IPS-18c (cell line): Measurements from ENCODE around the gene PADI3.

Source experiments
- H3K4me3 ChIP-seq: 2 replicates; pipeline ENCODE4 v1.7.0; 2013; ENCODE audit warnings: low read depth, mild to moderate bottlenecking, low read length, moderate library complexity; ENCODE audit not compliant: insufficient read depth
- H3K9me3 ChIP-seq: one replicate; pipeline ENCODE4 v1.6.1; 2013; ENCODE audit warnings: mild to moderate bottlenecking, low read length, moderate library complexity; ENCODE audit not compliant: control insufficient read depth, insufficient read depth

The PADI3 gene

DNA sequence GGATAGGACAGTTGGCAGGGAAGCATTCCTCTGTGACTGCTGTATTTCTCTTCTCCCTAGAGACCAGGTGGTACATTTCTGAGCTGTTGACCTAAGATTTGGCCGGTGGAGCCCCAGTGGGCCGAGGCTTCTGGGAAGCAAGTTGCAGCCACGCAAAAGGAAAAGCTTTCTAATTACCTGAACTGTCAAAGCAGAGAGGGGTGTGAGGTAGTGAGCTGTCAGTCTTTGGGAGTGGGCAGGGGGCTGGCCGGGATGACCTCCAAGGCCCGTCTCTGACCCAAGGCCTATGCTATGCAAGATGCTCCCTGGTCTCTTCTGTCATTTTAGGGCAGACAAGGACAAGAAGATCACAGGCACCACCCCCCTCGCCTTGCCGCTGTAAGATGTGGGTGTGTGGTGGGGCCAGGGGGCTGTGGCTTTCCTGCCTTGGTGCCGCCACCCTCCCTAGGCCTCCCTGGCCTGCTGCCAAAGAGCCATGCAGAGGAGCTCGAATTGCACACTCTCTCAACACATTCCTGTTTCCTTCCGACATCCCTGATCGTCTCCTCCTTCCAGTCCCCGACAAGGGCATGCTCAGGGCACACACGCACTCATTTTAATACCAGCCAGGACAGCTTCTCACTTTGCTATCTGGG, 36.3 kb upstream of the PADI3 start:
- Histone ChIP-seq H3K4me3 (no peak overlapping the region), H3K9me3 (no peaks in the 10 kb centered on the region)

GRCh38 chr1:17213148-17213781, 35.6 kb upstream of the PADI3 start:
- H3K9me3 ChIP-seq: no peaks in the 10 kb centered on the region
- H3K4me3 ChIP-seq: no peak overlapping the region

DNA sequence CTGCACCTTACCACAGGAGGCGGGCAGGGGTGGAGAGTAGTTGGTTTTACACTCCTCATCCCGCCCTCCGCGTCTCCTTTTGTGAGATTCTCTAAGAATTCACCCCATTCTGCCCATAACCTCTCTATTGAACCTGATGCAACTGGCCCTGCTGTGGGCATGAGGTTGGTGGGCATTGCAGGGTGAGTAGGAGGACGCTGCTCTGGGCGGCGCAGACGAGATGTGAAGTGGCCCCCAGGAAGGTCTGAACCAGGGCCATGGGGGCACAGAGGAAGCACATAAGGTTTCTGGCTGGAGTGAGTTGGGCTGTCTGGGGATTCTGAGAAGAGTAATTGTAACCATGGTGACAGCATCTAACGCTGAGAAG, 35.1 kb upstream of the PADI3 start:
- no peak overlapping the region for H3K4me3 ChIP-seq

GRCh38 chr1:17214876-17215544, 33.9 kb upstream of the PADI3 start:
- Histone ChIP-seq H3K4me3 (no peak overlapping the region), H3K9me3 (no peaks in the 10 kb centered on the region)

More for the DNA sequence above, 35.1 kb upstream of the PADI3 start:
- H3K9me3 ChIP-seq: no peaks in the 10 kb centered on the region

GRCh38 chr1:17215545-17215890, 33.4 kb upstream of the PADI3 start:
- Histone ChIP-seq H3K9me3 (no peaks in the 10 kb centered on the region), H3K4me3 (no peak overlapping the region)

GRCh38 chr1:17216078-17216477, 32.8 kb upstream of the PADI3 start:
- H3K4me3 ChIP-seq: no peak overlapping the region
- H3K9me3 ChIP-seq: no peaks in the 10 kb centered on the region

GRCh38 chr1:17217607-17218006, 31.3 kb upstream of the PADI3 start:
- H3K9me3 ChIP-seq: no peaks in the 10 kb centered on the region
- H3K4me3 ChIP-seq: no peak overlapping the region

- Histone ChIP-seq H3K9me3 (peaks cover 2% of the 10 kb centered on the region), H3K4me3 (no peak overlapping the region)
Measured at GRCh38 chr1:17218939-17219338, 30.0 kb upstream of the PADI3 start.

DNA sequence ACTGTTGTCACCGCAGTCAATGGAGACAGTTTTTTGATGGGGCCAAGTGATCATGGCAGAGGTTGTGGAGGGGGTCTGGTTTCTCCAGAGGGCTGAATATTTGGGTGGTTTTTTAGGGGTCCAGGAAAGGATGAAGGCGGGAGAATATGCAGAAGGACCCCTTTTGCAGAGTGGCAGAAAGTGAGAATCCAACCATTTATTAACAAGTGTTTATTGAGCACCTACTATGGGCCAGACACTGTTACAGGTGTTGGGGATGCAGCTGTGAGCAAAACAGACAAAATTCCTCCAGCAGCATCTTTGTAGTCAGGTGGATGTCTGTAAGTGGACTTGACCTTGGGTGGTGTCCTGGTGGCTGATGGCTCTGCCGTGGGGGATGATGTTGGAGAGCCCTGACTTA, 28.6 kb upstream of the PADI3 start:
- peaks cover 2% of the 10 kb centered on the region for H3K9me3 ChIP-seq
- no peak overlapping the region for H3K4me3 ChIP-seq

DNA sequence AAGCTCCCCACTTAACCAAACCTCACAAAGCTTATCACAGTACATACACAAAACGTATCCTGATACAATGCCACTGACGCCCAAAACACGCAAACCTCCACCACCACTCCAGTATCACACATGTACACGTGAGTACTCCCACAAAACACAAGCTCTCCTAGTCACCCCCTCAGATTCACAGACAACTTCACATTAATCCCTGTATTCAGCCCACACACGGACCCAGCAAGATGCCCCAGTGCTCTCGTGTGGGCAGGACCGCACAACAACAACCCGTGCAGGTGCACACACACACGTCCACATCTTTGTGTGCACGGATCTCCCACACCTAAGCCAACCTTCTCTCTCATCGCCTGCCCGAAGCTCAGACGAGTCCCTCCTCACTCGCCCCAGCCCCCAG, 26.3 kb upstream of the PADI3 start:
- Histone ChIP-seq H3K9me3 (peaks cover 2% of the 10 kb centered on the region), H3K4me3 (no peak overlapping the region)

DNA sequence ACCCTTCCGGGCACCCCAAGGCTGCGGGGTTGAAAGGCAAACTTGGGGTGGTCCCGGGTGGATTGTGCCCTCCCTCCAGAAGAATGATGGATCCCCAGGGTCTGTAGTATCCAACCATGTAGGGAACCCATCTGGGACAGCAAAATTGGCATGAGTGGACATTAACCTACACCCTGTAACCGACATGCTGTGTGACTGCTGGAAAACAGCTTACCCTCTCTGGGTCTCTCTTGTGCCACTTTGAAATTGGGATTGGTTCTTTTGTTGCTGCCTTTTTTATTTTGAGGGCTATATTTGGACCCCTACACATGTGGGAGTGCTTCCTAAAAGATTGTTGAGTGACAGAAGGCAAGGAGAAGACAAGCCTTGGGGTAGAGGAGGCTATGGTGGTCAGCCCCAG, 24.5 kb upstream of the PADI3 start:
- H3K4me3 ChIP-seq: no peak overlapping the region
- H3K9me3 ChIP-seq: peaks cover 2% of the 10 kb centered on the region

- Histone ChIP-seq H3K9me3 (peaks cover 2% of the 10 kb centered on the region), H3K4me3 (no peak overlapping the region)
Measured at GRCh38 chr1:17225140-17225539, 23.8 kb upstream of the PADI3 start.

DNA sequence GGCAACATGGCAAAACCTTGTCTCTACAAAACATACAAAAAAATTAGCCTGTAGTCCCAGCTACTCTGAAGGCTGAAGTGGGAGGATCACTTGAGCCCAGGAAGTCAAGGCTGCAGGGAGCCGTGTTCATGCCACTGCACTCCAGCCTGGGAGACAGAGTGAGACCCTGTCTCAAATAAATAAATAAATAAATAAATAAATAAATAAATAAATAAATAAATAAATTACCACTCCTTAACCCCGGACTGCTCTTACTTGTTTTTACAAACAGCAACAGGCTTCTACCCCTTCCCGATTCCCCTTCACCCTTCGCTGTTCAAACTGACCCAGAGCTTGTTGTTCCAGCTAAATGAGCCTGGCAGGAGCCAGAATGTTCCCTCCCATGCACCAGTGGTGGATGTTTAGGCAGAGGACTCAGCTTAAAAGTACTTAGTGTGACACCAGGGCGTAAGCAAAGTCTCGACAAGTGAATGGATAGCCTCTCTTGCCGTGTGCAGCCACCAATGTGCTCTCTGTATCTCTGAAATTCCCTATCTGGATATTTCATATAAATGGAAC, 21.5 kb upstream of the PADI3 start:
- peaks cover 2% of the 10 kb centered on the region for H3K9me3 ChIP-seq
- H3K4me3 ChIP-seq: no peak overlapping the region

DNA sequence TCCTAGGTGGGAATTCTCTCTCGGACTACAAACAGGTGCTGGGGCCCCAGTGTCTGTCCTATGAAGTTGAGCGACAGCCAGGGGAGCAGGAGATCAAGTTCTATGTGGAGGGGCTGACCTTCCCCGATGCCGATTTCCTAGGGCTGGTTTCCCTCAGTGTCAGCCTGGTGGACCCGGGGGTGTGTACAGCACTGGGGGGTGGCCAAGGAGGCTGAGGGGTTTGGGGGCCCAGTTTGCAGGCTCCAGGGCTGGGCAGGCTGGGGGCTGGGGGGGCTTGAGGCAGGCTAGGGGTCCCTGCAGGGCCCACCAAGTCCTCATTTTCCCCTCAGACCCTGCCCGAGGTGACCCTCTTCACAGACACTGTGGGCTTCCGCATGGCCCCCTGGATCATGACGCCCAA, 20.3 kb upstream of the PADI3 start:
- H3K4me3 ChIP-seq: no peak overlapping the region

GRCh38 chr1:17229379-17229778, 19.5 kb upstream of the PADI3 start:
- no peaks in the 10 kb centered on the region for H3K9me3 ChIP-seq
- no peak overlapping the region for H3K4me3 ChIP-seq

More for the DNA sequence above, 20.3 kb upstream of the PADI3 start:
- H3K9me3 ChIP-seq: peaks cover 1% of the 10 kb centered on the region

- Histone ChIP-seq H3K9me3 (no peaks in the 10 kb centered on the region), H3K4me3 (no peak overlapping the region)
Measured at GRCh38 chr1:17230106-17230505, 18.8 kb upstream of the PADI3 start.

- Histone ChIP-seq H3K4me3 (no peak overlapping the region), H3K9me3 (no peaks in the 10 kb centered on the region)
Measured at GRCh38 chr1:17230671-17231310, 18.1 kb upstream of the PADI3 start.
